Ovary (tissue), 3 donors: Measurements from ENCODE around the gene EYS.

ENCODE experiments used
- EP300 ChIP-seq: sonication (generic); formaldehyde crosslinking; IDR thresholded peaks from one replicate; pipeline ENCODE4 v1.6.1; 2017; ENCODE audit warnings: antibody characterized with exemption
- POLR2A ChIP-seq: fragments of 450-650 bp; IDR thresholded peaks from one replicate; pipeline ENCODE4 v1.6.1; 2017; ENCODE audit warnings: antibody characterized with exemption, mild to moderate bottlenecking, moderate library complexity
- TF ChIP-seq, protein P1 (sequence below), 3 donors: fragments of 450-650 bp in 2 of 3; fragments of 200-600 bp in 1 of 3; IDR thresholded peaks; one replicate each; pipeline versions ENCODE4 v1.5.1 to v1.8.0; 2016 to 2022; ENCODE audit warnings: antibody characterized with exemption in 3 of 3, mild to moderate bottlenecking in 1 of 3
- donor health status: DM: no; HTN: no; CAD: no.

DNA sequence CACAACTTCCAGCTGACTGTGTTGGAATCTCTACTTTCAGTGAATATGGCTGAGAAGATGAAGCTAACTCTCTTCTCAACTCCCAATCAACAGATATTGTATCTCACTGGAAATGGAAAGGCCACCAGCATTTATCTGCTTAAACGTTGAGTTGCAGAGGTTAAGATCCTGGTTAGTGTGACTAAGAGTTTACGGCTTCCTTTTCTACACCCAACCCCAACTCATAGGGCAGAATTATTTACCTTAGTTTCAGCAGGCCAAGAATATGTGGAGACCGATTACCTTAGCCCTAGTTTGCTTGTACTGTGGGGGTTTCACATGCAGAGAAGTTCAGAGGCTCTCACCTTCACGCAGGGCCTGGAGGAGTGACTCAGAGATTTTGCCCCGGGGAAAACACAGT, 1026.6 kb downstream of the EYS start:
- TF ChIP-seq EP300 (no peak), POLR2A (no peak)
- TF ChIP-seq, protein P1, sequence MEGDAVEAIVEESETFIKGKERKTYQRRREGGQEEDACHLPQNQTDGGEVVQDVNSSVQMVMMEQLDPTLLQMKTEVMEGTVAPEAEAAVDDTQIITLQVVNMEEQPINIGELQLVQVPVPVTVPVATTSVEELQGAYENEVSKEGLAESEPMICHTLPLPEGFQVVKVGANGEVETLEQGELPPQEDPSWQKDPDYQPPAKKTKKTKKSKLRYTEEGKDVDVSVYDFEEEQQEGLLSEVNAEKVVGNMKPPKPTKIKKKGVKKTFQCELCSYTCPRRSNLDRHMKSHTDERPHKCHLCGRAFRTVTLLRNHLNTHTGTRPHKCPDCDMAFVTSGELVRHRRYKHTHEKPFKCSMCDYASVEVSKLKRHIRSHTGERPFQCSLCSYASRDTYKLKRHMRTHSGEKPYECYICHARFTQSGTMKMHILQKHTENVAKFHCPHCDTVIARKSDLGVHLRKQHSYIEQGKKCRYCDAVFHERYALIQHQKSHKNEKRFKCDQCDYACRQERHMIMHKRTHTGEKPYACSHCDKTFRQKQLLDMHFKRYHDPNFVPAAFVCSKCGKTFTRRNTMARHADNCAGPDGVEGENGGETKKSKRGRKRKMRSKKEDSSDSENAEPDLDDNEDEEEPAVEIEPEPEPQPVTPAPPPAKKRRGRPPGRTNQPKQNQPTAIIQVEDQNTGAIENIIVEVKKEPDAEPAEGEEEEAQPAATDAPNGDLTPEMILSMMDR (IDR thresholded peaks at IDR 0.05): no peak
